GM20431 (cell line): Measurements from ENCODE around the gene FKBP7.
"Not testable (repeated sequence)": the region's sequence is repeated elsewhere in the genome, so short reads cannot be mapped to it uniquely, and the experiment has no call there.

Experiments used
- in situ Hi-C: fragments of 300-500 bp; cut with MseI, MboI; formaldehyde crosslinking; loops from one replicate; pipeline ENCODE4 v1.15.0; 2020; ENCODE audit warnings: low sequenced_read_pairs; ENCODE audit not compliant: unreplicated experiment

FKBP7 gene

DNA sequence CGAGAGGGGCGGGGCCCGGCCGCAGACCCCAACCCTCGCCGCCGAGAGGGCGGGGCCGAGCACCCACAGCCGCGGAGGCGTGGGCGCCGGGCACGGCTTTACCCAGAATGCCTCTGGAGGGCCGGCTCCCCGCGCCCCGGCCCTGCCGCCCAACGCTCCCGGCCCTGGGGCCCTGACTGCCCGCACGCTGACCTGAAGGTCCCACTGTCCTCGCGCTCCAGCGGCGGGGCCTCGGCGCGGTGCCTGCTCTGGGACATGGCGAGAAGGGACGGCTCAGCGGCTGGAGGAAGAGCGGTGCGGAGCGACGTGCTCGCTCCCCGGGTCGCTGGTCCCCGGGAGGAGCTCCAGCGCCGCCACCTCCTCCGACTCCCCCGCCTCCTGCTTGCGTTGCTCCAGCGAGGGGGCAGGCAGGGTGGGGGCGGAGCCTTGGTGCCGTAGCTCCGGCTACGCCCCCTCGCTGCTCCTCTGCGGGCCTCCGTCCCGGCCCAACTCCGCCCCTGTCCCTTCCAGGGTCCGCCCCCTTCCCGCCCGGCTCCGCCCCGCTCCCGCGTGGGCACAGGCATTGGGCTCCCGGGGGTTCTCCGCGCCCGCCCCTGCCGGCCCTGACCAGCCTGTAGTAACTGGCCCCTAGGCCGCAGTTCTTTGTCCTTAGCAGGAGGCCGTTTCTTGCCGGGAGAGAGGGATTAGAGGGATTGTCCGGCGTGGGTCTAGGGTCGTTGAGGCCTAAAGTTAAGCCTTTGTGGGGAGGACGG is 27.4 kb downstream of the FKBP7 start, which contains the start of the genes PJVK and PRKRA:
Gene PJVK, plus strand, starts transcription at position 605 of the 752 bp plus-strand sequence. CDS start 2,032 bp downstream, outside the sequence.
Gene PRKRA, minus strand, starts transcription at position 402 of the 752 bp plus-strand sequence. Its CDS starts 145 bp downstream, at position 257.
- in situ Hi-C loops: no loop called here

DNA sequence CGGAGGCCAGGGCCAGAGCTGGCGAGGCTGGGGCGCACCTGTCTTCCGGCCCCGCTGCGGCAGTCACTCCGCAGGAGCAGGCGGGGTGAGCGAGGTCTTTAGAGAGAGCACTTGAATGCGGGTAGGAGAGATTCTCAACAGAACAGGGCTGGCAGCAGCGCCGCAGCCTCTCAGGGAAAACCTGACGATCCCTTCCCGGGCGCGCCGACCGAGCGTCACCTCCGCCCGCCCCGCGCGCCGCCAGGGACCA is 28.0 kb downstream of the FKBP7 start:
- in situ Hi-C loops: no loop called here

- in situ Hi-C loops: no loop called here
Observed at GRCh38 chr2:178449700-178450523, 28.5 kb downstream of the FKBP7 start.

GRCh38 chr2:178448968-178449661 is 29.3 kb downstream of the FKBP7 start:
- in situ Hi-C loops: no loop called here

DNA sequence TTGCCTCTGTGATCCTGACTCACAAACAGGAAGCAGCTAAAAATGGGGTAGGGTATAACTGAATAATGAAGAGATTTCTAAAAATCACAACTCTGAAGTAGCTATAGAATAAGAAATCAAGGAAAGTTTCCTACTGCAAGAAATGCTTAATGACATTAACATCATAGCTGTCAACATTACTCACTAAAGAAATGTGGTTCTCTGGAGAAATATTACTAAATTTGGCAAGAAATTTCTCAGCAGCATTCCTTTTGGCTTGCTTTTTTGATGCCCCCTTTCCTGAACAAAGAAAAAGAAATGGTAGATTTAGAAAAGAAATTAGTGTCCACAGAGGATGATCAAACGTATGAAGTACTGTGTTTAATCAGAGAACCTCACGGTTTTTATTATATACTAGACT is 37.0 kb downstream of the FKBP7 start:
- in situ Hi-C loops: no loop called here

DNA sequence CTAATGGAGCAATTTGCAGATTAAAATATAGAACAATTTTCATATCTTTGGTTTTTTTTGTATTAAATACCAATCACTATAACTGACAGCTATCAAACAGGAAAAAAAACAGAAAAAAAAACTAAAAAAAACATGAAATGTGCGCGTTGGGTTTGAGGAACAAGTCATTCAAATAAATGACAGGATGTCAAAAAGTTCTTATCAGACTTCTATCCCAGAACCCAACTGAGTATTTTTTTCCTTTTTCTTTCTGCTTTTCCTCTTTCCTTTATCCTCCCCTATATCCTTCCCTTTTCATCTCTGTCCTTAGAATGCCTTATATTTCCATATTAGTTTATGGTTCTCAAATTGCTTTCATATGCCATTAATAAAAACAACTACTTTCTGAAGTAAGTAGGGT is 41.7 kb downstream of the FKBP7 start:
- in situ Hi-C loops: no loop called here

DNA sequence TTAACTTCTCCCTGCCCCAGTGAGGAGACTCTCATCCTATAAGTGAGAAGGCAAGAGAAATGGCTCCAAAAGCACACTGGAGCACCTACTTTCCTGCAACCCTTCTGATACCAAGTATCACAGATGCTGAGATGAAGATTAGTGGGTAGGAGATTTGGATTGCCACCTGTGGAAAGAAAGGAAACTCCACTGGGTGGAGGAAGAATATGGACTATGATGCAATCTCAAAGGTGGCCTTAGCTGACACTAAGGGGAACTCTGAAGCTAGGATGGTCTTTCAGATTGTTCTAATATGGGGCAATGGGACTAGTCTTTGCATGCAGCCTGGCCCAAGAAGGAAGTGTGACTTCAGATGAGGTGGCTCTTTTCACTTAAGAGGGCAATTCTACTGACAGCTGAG is 49.1 kb downstream of the FKBP7 start:
- in situ Hi-C loops: no loop called here

DNA sequence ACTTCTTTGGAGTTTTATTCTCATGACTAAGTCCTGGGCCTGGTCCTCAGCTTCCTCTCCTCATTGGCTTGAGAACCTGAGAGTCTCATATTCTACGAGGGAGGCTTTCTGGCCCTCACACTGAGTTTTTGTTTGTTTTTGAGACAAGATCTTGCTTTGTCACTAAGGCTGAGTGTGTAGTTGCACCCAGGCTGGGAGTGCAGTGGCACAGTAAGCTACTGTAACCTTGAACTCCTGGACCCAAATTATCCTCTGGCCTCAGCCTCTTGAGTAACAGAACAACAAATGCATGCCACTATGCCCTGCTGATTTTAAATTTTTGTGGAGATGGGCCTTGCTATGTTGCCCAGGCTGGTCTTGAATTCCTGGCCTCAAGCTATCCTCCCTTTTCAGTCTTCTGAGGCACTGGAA is 50.0 kb downstream of the FKBP7 start:
- in situ Hi-C loops: no loop called here

DNA sequence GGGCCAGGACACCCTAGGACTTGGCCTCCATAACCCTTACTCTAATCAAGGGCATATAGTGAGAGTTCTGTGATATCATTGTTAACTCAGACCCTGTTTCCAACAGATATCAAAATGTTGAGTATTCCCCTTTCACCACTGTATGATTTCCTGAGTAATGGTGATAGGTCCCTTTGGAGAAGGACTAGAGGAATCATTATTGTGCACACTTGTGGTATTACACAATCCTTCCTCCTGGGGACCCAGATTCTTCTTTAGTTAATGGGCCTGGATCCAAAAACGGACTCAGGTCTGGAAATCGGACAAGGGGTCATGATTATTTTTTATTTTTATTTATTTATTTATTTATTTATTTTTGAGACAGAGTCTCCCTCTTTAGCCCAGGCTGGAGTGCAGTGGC is 50.9 kb downstream of the FKBP7 start:
- in situ Hi-C loops: no loop called here

GRCh38 chr2:178426388-178426787 is 52.0 kb downstream of the FKBP7 start:
- in situ Hi-C loops: no loop called here

DNA sequence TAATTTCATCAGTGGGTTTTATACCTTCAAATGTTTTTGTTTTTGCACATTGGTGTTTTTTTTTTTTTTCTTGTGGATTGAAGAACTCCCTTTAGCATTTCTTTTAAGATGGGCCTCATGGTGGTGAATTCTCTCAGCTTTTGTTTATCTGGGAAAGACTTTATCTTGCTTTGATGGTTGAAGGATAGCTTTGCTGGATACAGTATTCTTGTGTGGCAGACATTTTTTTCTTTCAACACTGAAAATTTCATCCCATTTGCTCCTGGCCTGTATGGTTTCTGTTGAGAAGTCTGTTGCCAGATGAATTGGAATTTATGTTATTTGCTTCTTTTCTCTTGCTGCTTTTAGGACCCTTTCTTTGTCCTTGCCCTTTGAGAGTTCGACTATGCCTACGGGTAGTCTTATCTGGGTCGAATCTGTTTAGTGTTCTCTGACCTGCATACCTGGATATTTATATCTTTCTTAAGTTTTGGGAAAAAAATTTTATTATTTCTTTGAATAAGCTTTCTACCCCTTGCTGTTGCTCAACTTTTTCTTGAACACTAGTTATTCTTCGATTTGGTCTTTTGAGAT is 53.1 kb downstream of the FKBP7 start:
- in situ Hi-C loops: no loop called here

DNA sequence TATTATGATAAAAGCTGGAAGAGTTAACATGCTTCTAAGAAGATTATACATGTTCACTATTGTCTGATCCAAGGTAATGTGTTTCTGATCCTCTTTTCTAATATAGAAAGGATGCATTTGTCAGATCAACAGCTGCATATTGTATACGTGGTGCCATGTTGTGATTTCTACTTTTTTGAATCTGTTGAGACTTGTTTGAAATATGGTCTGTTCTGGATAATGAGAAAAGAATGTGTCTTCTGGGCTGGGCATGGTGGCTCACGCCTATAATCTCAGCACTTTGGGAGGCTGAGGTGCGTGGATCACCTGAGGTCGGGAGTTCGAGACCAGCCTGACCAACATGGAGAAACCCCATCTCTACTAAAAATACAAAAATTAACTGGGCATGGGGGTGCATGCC is 54.7 kb downstream of the FKBP7 start:
- in situ Hi-C loops: not testable (repeated sequence)

DNA sequence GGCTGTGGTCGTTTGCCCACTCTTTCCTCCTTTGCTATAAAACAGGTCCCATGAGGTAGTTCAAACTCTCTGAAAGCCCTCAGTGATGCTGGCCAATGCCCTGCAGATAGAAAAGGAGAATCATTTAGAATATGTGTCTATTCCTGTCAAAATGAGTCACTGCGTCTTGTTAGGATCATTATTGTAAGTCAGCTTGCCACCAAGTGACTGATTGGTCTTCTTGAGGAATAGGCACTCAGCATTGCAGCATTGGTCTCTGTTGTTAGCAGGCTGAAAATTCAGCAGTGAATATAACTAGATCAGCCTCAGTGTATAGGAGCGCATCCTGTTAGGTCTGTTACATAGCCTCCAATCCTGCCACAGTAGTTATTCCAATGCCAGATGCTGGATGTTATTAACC is 56.3 kb downstream of the FKBP7 start:
- in situ Hi-C loops: no loop called here

DNA sequence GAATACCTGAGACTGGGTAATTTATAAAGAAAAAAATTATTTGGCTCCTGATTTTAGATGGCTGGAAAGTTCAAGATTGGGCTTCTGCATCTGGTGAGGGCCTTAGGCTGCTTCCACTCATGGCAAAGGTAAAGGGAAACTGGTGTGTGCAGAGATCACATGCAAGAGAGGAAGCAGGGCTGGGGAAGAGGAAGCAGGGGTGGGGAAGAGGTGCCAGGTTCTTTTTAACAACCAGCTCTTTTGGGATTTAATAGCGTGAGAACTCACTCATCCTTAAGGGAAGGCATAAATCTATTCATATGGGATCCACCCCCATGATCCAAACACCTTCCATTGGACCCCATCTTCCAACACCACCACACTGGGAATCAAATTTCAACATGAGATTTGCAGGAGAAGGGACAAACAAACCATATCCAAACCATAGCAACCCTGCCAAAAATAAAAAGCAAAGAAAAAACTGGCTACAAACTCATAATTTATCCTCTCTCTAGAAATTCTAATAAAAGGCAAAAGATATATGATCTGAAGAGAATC is 57.9 kb downstream of the FKBP7 start:
- in situ Hi-C loops: no loop called here

DNA sequence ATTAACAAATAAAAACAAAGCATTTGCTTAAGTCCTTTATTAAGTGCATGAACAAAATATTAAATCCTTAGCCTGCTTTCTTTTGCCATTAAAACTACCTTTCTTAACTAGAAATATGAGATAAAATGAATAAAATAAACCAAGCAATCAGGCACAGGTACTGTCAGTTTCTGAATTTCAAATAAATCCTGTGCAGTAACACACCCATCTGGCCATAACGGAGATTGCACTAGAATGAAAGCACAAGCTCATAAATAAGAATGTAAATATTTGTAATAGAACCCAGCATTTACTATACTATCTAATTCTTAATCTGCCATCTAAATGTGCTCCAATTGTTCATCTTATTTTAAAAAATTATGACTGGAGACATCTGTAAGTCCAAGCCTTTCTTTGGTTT is 59.3 kb downstream of the FKBP7 start:
- in situ Hi-C loops: no loop called here

GRCh38 chr2:178418426-178418825 is 60.0 kb downstream of the FKBP7 start:
- in situ Hi-C loops: no loop called here

DNA sequence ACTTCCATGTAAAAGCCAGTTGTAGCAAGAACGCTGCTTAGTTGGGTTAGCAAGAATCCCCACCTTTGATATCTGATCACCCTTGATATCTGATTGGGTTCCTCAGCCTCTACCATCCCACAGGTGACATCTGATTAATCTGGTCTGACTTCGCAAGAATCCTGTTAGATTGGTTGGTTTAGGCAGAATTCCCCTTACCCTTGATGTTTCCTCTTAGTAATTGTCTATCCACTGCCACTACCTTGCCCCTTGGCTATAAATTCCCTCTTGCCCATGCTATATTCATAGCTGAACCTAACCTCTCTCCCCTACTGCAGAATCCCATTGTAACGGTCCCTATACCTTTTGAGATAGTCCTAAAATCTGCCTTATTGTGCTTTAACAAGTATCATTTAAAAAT is 60.5 kb downstream of the FKBP7 start:
- in situ Hi-C loops: no loop called here

- in situ Hi-C loops: no loop called here
Observed at GRCh38 chr2:178415979-178416378, 62.4 kb downstream of the FKBP7 start.

DNA sequence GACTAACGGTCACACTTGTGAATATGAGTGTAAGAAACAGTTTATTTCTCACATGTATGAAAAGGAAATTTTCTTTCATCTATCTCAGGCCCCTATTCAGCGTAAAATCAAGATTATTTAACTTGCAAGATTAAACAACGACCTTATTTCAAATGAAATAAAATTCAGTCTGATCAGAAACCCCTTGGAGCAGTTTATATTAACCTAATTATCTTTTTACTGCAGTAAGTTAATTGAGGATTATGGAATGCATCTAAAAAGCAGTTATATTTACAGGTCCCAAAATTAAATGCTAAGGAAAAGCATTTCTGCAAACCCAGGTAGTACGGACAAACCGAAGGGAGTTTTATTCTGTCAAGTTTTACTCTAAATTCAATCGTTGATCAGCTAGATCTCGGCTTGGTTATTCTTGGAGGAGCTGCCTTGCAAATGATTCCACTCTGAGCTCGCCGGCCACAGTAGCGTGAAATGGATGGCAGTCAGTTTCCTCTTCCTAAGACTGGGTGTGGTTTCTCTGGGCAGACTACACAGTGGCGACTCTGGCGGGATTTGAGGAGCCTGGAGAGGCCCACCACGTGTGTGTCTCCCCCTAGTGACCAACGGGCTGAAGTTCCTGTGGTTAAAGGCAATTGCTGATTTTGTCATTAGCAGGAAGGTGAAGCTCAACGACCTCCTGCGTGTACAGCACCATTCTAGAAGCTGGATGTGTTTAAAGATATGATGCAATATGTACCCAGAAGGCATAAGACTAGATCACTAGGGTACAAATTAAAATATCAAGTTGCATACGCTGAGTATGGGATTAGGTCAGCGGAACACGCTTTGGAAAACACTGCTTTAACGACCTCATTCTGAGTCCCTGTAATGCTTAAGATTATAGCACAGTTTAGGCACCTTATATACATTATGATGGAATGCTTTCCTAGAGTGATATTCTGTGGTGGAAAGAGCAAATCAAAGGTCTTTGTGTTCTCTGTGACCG is 63.8 kb downstream of the FKBP7 start:
- in situ Hi-C loops: no loop called here
